HL-60 (cell line): ENCODE data around the gene LIPA.
A peak's percentile ranks its signal among the peaks of the same experiment; 100 is the strongest.
"Not testable (repeated sequence)": the region's sequence is repeated elsewhere in the genome, so short reads cannot be mapped to it uniquely, and the experiment has no call there.

ENCODE experiments used
- DNase-seq, 2 experiments: peaks; one replicate each; pipeline ENCODE4 v3.0.0-alpha.2; 2010 to 2020; ENCODE audit warnings: low read depth in 1 of 2, low spot score in 1 of 2
- H3K27ac ChIP-seq: fragments of 250-450 bp; sonication (Bioruptor Pico); replicated peaks from 2 replicates; pipeline ENCODE4 v1.5.1; 2020; ENCODE audit warnings: mild to moderate bottlenecking, moderate library complexity
- H3K27me3 ChIP-seq: fragments of 250-450 bp; sonication (Bioruptor Pico); 2 replicates; pipeline ENCODE4 v1.5.1; 2021; ENCODE audit warnings: mild to moderate bottlenecking, moderate library complexity; ENCODE audit not compliant: insufficient read depth, poor library complexity, severe bottlenecking
- H3K4me3 ChIP-seq: replicated peaks from 2 replicates; pipeline ENCODE4 v1.5.1; 2011; ENCODE audit warnings: mild to moderate bottlenecking, control low read depth, low read length; ENCODE audit not compliant: insufficient read depth
- GABPA ChIP-seq: IDR thresholded peaks from 2 replicates; pipeline ENCODE4 v1.6.1; 2012; ENCODE audit warnings: low read depth
- POLR2AphosphoS5 ChIP-seq: IDR thresholded peaks from 2 replicates; pipeline ENCODE4 v1.6.1; 2012; ENCODE audit warnings: low read depth
- REST ChIP-seq: IDR thresholded peaks from 2 replicates; pipeline ENCODE4 v1.6.1; 2012; ENCODE audit warnings: low read depth; ENCODE audit not compliant: insufficient replicate concordance
- SPI1 ChIP-seq: IDR thresholded peaks from 2 replicates; pipeline ENCODE4 v1.6.1; 2012; ENCODE audit warnings: low read depth, mild to moderate bottlenecking, borderline replicate concordance
- TF ChIP-seq, protein P1 (sequence below): IDR thresholded peaks from one replicate; pipeline ENCODE4 v1.5.1; 2011; ENCODE audit warnings: low read length, control low read depth, inconsistent platforms; ENCODE audit not compliant: insufficient read depth

Gene LIPA

GRCh38 chr10:89252225-89252585, 630 bp upstream of the LIPA start:
- H3K27ac ChIP-seq: no peak overlapping the region
- TF ChIP-seq GABPA (no peak), SPI1 (no peak), REST (no peak), POLR2AphosphoS5 (no peak)
- TF ChIP-seq, protein P1, sequence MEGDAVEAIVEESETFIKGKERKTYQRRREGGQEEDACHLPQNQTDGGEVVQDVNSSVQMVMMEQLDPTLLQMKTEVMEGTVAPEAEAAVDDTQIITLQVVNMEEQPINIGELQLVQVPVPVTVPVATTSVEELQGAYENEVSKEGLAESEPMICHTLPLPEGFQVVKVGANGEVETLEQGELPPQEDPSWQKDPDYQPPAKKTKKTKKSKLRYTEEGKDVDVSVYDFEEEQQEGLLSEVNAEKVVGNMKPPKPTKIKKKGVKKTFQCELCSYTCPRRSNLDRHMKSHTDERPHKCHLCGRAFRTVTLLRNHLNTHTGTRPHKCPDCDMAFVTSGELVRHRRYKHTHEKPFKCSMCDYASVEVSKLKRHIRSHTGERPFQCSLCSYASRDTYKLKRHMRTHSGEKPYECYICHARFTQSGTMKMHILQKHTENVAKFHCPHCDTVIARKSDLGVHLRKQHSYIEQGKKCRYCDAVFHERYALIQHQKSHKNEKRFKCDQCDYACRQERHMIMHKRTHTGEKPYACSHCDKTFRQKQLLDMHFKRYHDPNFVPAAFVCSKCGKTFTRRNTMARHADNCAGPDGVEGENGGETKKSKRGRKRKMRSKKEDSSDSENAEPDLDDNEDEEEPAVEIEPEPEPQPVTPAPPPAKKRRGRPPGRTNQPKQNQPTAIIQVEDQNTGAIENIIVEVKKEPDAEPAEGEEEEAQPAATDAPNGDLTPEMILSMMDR: no peak
- DNase-seq: no peak
- H3K27me3 ChIP-seq: no peaks in the 10 kb centered on the region
- H3K4me3 ChIP-seq: peak overlapping the region; percentile 89

- Histone ChIP-seq H3K4me3 (peak overlapping the region; percentile 89), H3K27ac (no peak overlapping the region), H3K27me3 (no peaks in the 10 kb centered on the region)
- DNase-seq: no peak
- no peak for TF ChIP-seq GABPA
- no peak for TF ChIP-seq POLR2AphosphoS5
- TF ChIP-seq, protein P1: no peak
- TF ChIP-seq SPI1: no peak
- no peak for TF ChIP-seq REST
Observed at GRCh38 chr10:89250865-89251408, 638 bp downstream of the LIPA start.

- no peak overlapping the region for H3K4me3 ChIP-seq
- no peak for DNase-seq
- no peaks in the 10 kb centered on the region for H3K27me3 ChIP-seq
- TF ChIP-seq GABPA: no peak
- H3K27ac ChIP-seq: no peak overlapping the region
Observed at GRCh38 chr10:89248990-89249389, 2.6 kb downstream of the LIPA start.

- not testable (repeated sequence) for DNase-seq, H3K4me3 ChIP-seq, H3K27ac ChIP-seq, H3K27me3 ChIP-seq
Observed at GRCh38 chr10:89247623-89248022, 4.0 kb downstream of the LIPA start.

DNA sequence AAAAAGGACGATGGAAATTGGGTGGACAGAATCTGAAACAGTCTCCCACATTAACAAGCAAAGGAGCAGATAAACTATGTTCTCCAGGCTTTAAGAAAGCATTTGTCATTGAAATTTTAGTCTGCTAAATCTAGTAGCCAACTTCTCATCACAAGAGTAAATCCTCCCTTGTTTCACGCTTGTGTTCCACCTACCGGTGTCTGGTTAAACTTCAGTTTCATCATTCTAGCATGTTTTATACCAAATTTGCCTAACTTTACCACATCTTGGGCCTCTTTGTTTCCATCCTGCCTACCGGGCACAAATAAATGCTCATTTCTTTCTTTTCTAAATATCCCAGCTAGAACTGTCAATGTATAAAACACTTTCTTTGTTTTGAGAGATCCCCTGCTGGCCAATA, 5.8 kb downstream of the LIPA start:
- Histone ChIP-seq H3K4me3 (no peak overlapping the region), H3K27ac (no peak overlapping the region), H3K27me3 (no peaks in the 10 kb centered on the region)
- no peak for DNase-seq
- no peak for TF ChIP-seq GABPA
- TF ChIP-seq REST: no peak
- no peak for TF ChIP-seq SPI1
- no peak for TF ChIP-seq POLR2AphosphoS5
